ENCODE measurements around the gene CDC14A.

Gene CDC14A

DNA sequence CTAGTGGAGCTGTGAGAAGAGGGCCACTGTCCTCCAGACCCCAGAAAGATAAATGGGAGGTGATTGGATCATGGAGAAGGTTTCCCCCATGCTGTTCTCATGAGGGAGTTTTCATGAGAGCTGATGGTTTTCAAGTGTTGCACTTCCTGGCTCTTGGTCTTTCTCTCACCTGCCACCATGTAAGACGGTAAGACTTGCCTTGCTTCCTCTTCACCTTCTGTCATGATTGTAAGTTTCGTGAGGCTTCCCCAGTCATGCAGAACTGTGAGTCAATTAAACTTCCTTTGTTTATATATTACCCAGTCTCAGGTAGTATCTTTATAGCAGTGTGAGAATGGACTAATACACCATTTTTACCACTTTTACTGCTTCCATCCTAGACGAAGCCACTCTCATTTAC is 213.2 kb downstream of the CDC14A start:
- DNase-seq = no peak
- intact Hi-C loops (cut with DNase I) = no loop called here

DNA sequence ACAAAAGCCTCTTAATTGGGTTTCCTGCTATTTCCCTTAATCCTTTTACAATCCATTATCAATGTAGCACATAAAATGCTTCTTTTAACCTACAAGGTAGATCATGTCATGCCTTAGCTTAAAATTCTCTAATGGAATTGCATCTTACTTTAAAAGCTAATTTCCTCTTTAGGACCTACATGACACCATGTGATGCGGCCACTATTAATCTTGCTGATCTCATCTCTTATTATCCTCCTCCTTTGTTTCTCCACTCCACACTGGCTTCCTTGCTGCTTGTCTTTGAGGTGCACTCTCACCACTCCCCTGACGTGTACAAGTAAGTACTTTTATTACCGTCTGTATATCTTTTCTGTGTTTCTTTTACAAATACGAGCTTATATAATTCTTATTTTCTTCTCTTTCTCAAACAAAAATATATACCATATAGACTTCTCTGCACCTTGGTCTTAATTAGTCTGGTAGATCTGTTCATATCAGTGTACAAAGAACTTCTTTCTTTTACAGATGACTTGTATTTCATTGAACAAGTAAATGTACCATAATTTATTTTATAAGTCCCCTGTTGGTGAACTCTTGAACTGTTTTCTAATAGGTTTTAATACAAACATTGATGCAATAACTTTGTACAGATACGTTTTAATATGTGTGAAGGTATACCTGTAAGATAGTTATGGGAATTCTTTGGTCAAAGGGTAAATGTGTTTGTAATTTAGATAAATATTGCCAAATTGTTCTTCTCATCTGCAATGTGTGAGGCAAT is 213.8 kb downstream of the CDC14A start:
- intact Hi-C loops (cut with DNase I) = no loop called here
- DNase-seq = no peak

DNA sequence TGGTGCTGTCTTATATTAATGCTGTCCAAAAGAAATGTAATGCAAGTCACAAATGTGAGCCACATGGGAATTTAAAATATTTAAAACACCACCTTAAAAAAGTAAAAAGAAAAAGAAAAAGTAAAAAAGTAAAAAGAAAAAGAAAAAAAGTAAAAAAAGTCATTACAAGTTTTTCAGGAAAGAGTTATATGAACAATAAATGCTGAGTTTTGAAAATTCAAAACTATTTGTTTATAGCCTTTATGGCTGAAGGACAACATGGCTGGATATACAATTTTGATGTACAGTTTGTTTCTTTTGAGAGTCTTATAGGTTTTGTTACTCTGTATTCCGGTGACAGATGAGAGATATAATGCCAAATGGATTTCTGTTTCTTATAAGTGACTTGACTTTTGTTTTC is 214.8 kb downstream of the CDC14A start:
- DNase-seq = no peak
- intact Hi-C loops (cut with DNase I) = no loop called here
